NCI-H2171 treated with DMSO at 0.1 percent for 48 hours (cell line): ENCODE results near the gene CCDC74B.
"Not testable (repeated sequence)": the region's sequence is repeated elsewhere in the genome, so short reads cannot be mapped to it uniquely, and the experiment has no call there.

Experiments
- DNase-seq: peaks from one replicate; lab custom pipeline; 2025; lab: John Stamatoyannopoulos, UW

Gene CCDC74B

GRCh38 chr2:130148515-130148914 is 3.6 kb upstream of the CCDC74B start:
- peak; percentile 2 for DNase-seq

- DNase-seq: not testable (repeated sequence)
These were observed 1.5 kb downstream of the CCDC74B start for GRCh38 chr2:130143266-130144039.

- DNase-seq: not testable (repeated sequence)
These were observed 2.3 kb downstream of the CCDC74B start for GRCh38 chr2:130142396-130143265.

- DNase-seq: not testable (repeated sequence)
These were observed 3.1 kb downstream of the CCDC74B start for GRCh38 chr2:130141645-130142370.

- DNase-seq: not testable (repeated sequence)
These were observed 3.9 kb downstream of the CCDC74B start for GRCh38 chr2:130141002-130141401.

GRCh38 chr2:130140516-130140915 is 4.4 kb downstream of the CCDC74B start:
- DNase-seq: not testable (repeated sequence)

GRCh38 chr2:130139331-130140280 is 5.3 kb downstream of the CCDC74B start:
- not testable (repeated sequence) for DNase-seq

- peak; percentile 1 for DNase-seq
These were observed 6.1 kb downstream of the CCDC74B start for GRCh38 chr2:130138841-130139251.

- DNase-seq: not testable (repeated sequence)
These were observed 6.6 kb downstream of the CCDC74B start for GRCh38 chr2:130138326-130138725.

GRCh38 chr2:130137118-130137517 is 7.8 kb downstream of the CCDC74B start:
- DNase-seq: not testable (repeated sequence)

- not testable (repeated sequence) for DNase-seq
These were observed 8.4 kb downstream of the CCDC74B start for GRCh38 chr2:130136546-130136945.

GRCh38 chr2:130135692-130136541 is 9.0 kb downstream of the CCDC74B start:
- no peak for DNase-seq

- not testable (repeated sequence) for DNase-seq
These were observed 15.6 kb downstream of the CCDC74B start, which contains the start of gene POTEF for GRCh38 chr2:130129120-130129829. TSS of gene POTEF (minus strand) at chr2:130129222. CDS start at chr2:130120515, 8,707 bp downstream.

- not testable (repeated sequence) for DNase-seq
These were observed 16.4 kb downstream of the CCDC74B start for GRCh38 chr2:130128464-130128863.

GRCh38 chr2:130127726-130128125 is 17.2 kb downstream of the CCDC74B start:
- DNase-seq: not testable (repeated sequence)

- DNase-seq: not testable (repeated sequence)
These were observed 24.0 kb downstream of the CCDC74B start for GRCh38 chr2:130120924-130121323.

- not testable (repeated sequence) for DNase-seq
These were observed 42.1 kb downstream of the CCDC74B start for GRCh38 chr2:130102597-130103363.
